Limb (tissue), 2 donors: ENCODE measurements around the gene SORBS1.

ENCODE experiments used
- DNase-seq, 2 donors: peaks; one replicate each; pipeline ENCODE4 v3.0.0-alpha.2; 2016; ENCODE audit errors: extremely low spot score in 2 of 2

The SORBS1 gene

GRCh38 chr10:95391581-95392216 lies 169.5 kb downstream of the SORBS1 start:
- peak; percentile 38 to 62 for DNase-seq

- no peak for DNase-seq
These were observed 170.0 kb downstream of the SORBS1 start for GRCh38 chr10:95391164-95391563.

- DNase-seq, result no peak
These were observed 171.2 kb downstream of the SORBS1 start for GRCh38 chr10:95389982-95390381.

GRCh38 chr10:95389176-95389575 lies 172.0 kb downstream of the SORBS1 start:
- DNase-seq, result no peak

- DNase-seq, result no peak
These were observed 172.6 kb downstream of the SORBS1 start for GRCh38 chr10:95388539-95388938.

GRCh38 chr10:95388109-95388471 lies 173.1 kb downstream of the SORBS1 start:
- no peak for DNase-seq

GRCh38 chr10:95384011-95384704 lies 177.0 kb downstream of the SORBS1 start:
- DNase-seq, result no peak

- no peak for DNase-seq
These were observed 178.6 kb downstream of the SORBS1 start for GRCh38 chr10:95382596-95382995.

- DNase-seq, result no peak
These were observed 179.0 kb downstream of the SORBS1 start for GRCh38 chr10:95382174-95382573.

GRCh38 chr10:95377950-95378349 lies 183.2 kb downstream of the SORBS1 start:
- no peak for DNase-seq

GRCh38 chr10:95375418-95375817 lies 185.8 kb downstream of the SORBS1 start:
- DNase-seq, result no peak

GRCh38 chr10:95374597-95375209 lies 186.5 kb downstream of the SORBS1 start:
- peak; percentile 75 to 80 for DNase-seq

- DNase-seq, result no peak
These were observed 187.5 kb downstream of the SORBS1 start for GRCh38 chr10:95373660-95374059.

- no peak for DNase-seq
These were observed 196.8 kb downstream of the SORBS1 start for GRCh38 chr10:95364342-95364741.

- peak in 1 of 2 donors; percentile 80 for DNase-seq
These were observed 197.8 kb downstream of the SORBS1 start for GRCh38 chr10:95363303-95363912.

GRCh38 chr10:95360122-95360714 lies 201.0 kb downstream of the SORBS1 start:
- DNase-seq, result no peak

GRCh38 chr10:95359466-95359865 lies 201.7 kb downstream of the SORBS1 start:
- DNase-seq, result no peak

- no peak for DNase-seq
These were observed 204.8 kb downstream of the SORBS1 start for GRCh38 chr10:95356190-95356955.

- no peak for DNase-seq
These were observed 205.9 kb downstream of the SORBS1 start for GRCh38 chr10:95355301-95355700.

GRCh38 chr10:95354110-95354509 lies 207.1 kb downstream of the SORBS1 start:
- DNase-seq, result no peak

- DNase-seq, result no peak
These were observed 208.0 kb downstream of the SORBS1 start for GRCh38 chr10:95353123-95353522.
